Mucosa of stomach (tissue), 1 donor: ENCODE measurements around the gene POLR2I.
A peak's percentile ranks its signal among the peaks of the same experiment; 100 is the strongest.

Experiments
- H3K27me3 ChIP-seq: one replicate; pipeline ENCODE4 v1.7.0; 2013; ENCODE audit warnings: mild to moderate bottlenecking, low read length; ENCODE audit not compliant: control insufficient read depth, insufficient read depth
- H3K36me3 ChIP-seq: one replicate; pipeline ENCODE4 v1.7.0; 2013; ENCODE audit warnings: low read length; ENCODE audit not compliant: control insufficient read depth, insufficient read depth
- H3K4me1 ChIP-seq: one replicate; pipeline ENCODE4 v1.7.0; 2013; ENCODE audit warnings: mild to moderate bottlenecking, low read length; ENCODE audit not compliant: control insufficient read depth, insufficient read depth
- H3K4me3 ChIP-seq: one replicate; pipeline ENCODE4 v1.7.0; 2013; ENCODE audit warnings: low read length
- H3K9ac ChIP-seq: one replicate; pipeline ENCODE4 v1.7.0; 2013; ENCODE audit warnings: mild to moderate bottlenecking, low read length, moderate library complexity
- H3K9me3 ChIP-seq: one replicate; pipeline ENCODE4 v1.7.0; 2013; ENCODE audit warnings: mild to moderate bottlenecking, low read length, moderate library complexity; ENCODE audit not compliant: control insufficient read depth
- donor health status: Pancreatic carcinoma.

Gene POLR2I

DNA sequence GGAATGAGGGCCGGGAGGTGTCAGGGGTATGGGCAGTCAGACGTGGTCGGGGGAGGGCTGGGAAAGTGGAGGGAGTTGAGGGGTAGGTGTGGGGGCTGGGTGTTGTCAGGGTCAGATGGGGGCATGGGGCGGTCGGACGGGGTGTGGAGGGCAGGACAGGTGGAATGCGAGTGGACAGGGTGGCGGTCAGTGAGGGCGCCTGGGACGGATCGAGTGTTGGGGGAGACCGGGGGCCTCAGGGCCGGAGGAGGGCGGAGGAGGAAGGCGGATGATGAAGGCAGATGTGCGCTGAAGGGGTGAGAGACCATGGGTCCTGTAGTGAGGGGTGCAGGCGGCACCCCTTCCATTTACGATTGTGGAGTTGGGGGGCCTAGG is 6.3 kb upstream of the POLR2I start:
- Histone ChIP-seq H3K9ac (no peak overlapping the region), H3K9me3 (no peaks in the 10 kb centered on the region), H3K4me1 (peaks cover 5% of the 10 kb centered on the region), H3K36me3 (no peaks in the 10 kb centered on the region), H3K4me3 (no peak overlapping the region), H3K27me3 (no peaks in the 10 kb centered on the region)

DNA sequence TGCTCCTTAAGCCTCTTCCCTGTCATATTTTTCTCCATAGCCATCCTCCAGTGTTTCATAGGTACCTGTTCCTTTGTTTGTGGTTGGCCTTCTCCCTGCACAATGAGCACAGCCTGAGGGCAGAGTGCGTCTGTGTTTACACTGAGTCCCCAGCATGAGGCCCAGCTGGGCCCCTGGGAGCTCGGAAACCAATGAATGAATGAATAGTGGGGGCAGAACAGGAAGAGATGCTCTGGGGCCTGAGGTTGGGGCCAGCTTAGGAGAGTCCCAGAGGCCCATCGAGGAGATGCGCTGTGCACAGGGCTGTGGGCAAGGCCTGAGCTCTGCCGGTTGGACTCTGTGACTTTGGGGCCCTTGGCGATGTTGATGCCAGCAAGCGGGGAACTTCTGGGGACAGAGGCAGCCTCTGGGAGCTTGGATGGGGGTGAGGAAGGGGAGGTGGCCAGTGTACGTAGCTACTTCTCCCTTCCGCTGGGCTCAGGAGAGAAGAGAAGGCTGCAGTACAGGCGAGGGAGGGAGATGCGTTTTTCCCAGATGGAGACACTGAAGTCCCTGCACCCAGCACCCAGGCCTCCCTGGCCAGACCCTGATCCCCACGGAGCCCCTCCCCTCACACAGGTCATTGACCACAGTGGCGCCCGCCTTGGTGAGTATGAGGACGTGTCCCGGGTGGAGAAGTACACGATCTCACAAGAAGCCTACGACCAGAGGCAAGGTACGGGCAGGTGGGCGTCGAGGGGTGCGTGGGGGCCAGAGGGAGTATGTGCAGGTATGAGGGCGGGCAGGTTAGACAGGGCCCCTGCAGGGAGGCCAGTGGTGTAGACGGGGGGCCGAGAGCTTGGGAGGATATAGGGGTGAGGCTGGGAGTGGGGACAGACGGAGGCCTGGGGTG is 5.7 kb upstream of the POLR2I start:
- H3K9ac ChIP-seq = no peak overlapping the region
- H3K4me3 ChIP-seq = no peak overlapping the region
- H3K36me3 ChIP-seq = no peaks in the 10 kb centered on the region
- H3K4me1 ChIP-seq = peaks cover 7% of the 10 kb centered on the region
- no peaks in the 10 kb centered on the region for H3K27me3 ChIP-seq
- H3K9me3 ChIP-seq = no peaks in the 10 kb centered on the region

DNA sequence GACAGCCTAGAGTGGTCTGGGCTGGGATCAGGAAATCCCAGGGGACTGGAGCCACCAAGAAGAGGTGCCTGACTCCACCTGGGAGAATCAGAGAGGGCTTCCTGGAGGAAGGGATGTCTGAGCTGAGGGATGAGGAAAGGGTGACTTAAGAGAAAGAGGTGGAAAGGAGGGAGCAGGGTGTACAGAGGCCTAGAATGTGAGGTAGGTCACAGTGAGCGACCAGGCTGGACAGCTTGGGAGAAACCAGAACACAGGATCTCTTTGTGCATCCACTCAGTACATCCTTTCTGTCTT is 1.6 kb upstream of the POLR2I start:
- peak overlapping the region; percentile 56 for H3K9ac ChIP-seq
- no peaks in the 10 kb centered on the region for H3K27me3 ChIP-seq
- no peaks in the 10 kb centered on the region for H3K36me3 ChIP-seq
- peak overlapping the region; percentile 95 for H3K4me3 ChIP-seq
- H3K9me3 ChIP-seq = no peaks in the 10 kb centered on the region
- H3K4me1 ChIP-seq = peaks cover 14% of the 10 kb centered on the region

DNA sequence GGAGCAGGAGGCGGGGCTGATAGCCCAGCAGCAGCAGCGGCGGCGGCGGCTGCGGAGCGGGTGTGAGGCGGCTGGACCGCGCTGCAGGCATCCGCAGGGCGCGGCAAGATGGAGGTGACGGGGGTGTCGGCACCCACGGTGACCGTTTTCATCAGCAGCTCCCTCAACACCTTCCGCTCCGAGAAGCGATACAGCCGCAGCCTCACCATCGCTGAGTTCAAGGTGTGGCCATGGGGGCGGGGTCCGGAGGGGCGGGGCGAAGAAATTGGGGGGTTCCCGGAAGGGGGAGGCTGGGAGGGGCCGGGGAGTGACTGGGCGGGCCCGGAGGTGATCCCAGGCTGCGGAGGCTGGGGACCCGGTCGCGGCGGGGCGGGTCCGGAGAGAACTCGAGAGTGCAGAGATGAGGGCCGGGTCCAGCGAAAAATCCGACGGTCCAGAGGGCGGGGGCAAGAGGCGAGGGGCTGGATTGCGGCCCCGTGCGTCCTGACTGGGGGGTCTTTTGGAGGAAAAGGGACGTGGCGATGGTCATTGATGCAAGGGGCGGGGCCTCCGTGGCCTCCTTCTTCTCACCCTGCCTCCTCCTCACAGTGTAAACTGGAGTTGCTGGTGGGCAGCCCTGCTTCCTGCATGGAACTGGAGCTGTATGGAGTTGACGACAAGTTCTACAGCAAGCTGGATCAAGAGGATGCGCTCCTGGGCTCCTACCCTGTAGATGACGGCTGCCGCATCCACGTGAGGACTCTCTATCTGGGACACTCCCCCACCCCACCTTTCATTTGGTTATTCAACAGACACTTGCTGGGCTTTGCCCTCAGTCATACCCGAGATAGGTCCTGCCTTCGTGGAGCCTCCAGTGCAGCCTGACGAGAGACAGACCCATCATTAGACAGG is 1.0 kb upstream of the POLR2I start, which contains the start of gene TBCB:
TBCB (plus strand) TSS at position 16 of the 891 bp plus-strand sequence; CDS start at position 109, 93 bp downstream.
- Histone ChIP-seq H3K4me3 (peak within 1 kb of the TSS; percentile 95), H3K9me3 (no peaks in the 10 kb centered on the region), H3K9ac (peak within 1 kb of the TSS; percentile 85), H3K27me3 (no peaks in the 10 kb centered on the region), H3K36me3 (no peaks in the 10 kb centered on the region), H3K4me1 (peaks cover 14% of the 10 kb centered on the region)

DNA sequence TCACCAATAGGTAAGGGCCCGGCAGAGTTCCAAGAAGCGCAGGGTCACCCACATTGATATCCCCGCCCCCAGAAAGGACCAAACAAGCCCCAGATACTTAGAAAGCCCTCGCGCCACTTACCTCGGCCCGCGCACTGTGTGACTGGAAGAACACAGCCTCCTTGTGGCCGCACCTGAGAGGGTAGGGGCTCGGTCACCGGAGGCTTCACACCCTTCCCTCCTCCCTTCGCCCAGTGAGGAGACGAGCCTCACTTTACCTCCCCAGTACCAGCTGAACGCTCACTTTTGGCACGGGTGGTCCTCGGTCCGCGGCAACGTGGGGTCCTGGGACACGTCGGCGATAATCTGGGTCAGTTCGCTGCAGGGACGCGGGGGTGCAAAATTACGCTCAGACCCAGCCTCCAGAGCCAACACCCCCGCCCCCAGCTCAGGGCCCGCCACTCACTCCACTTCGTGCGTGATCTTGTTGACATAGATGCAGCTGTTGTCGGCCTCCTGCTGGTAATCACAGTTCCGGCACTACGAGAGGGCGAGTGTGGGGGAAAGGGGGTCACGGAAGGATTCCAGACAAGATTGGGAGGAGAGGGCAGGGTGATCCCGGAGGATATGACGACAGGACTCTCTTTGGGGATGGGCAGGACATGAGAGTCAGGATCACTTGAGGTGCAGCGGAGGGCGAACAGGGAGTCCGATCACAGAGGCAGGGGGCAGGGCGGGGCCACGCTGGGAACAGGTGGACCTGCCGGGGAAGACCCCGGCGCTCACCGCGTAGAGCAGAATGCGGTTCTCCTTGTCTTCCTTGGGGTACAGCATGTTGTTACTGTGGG is 568 bp downstream of the POLR2I start:
- Histone ChIP-seq H3K36me3 (no peaks in the 10 kb centered on the region), H3K27me3 (no peaks in the 10 kb centered on the region), H3K4me3 (peak overlapping the region; percentile 95), H3K4me1 (peaks cover 14% of the 10 kb centered on the region), H3K9ac (peak overlapping the region; percentile 85), H3K9me3 (no peaks in the 10 kb centered on the region)

DNA sequence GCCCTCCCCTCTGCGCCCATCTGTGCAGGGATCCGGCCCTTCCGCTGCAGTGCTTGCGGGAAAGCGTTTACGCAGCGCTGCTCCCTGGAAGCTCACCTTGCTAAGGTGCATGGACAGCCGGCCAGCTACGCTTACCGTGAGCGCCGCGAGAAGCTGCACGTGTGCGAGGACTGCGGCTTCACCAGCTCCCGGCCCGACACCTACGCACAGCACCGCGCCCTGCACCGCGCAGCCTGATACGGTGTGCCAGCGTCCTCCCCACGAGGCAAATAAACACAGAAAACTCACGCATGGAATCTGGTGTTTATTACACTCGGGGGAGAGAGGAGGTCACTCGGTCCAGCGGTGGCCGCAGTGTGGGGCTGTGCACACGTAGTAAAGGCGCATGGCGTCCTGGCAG is 1.2 kb downstream of the POLR2I start:
- H3K4me1 ChIP-seq = peaks cover 14% of the 10 kb centered on the region
- H3K9ac ChIP-seq = peak overlapping the region; percentile 85
- no peaks in the 10 kb centered on the region for H3K36me3 ChIP-seq
- no peaks in the 10 kb centered on the region for H3K9me3 ChIP-seq
- H3K4me3 ChIP-seq = no peak overlapping the region
- no peaks in the 10 kb centered on the region for H3K27me3 ChIP-seq

DNA sequence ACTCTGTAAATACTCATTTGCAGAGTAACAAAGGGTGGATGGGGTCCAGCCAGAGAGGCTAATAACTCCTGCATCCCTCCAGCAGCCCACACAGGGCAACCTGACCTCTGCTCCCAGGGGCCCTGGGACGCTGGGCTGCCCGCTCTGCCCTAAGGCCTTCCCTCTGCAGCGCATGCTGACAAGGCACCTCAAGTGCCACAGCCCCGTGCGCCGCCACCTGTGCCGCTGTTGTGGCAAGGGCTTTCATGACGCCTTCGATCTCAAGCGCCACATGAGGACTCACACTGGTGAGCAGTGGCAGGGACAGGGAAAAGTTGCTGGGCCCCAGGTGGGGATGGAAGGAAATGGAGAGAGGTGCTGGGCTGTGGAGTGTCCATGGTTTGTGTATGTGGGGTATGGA is 2.0 kb downstream of the POLR2I start:
- Histone ChIP-seq H3K9ac (no peak overlapping the region), H3K4me3 (no peak overlapping the region), H3K36me3 (no peaks in the 10 kb centered on the region), H3K4me1 (peaks cover 14% of the 10 kb centered on the region), H3K9me3 (no peaks in the 10 kb centered on the region), H3K27me3 (no peaks in the 10 kb centered on the region)

DNA sequence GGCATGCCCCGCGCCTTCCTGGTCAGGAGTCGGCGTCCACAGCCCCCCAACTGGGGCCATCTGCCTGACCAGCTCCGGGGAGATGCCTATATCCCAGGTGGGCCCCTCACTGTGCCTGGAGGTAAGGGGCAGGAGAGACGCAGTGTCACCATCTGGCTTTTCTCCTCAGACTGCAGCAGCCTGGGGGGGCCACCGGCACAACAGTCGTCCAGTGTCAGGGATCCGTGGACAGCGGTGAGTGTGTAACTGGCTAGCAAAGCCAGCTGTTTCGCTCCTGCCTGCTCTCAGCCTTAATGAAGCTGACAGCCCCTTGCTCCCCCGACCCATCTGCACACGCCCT is 3.5 kb downstream of the POLR2I start:
- no peaks in the 10 kb centered on the region for H3K27me3 ChIP-seq
- no peak overlapping the region for H3K9ac ChIP-seq
- no peak overlapping the region for H3K4me3 ChIP-seq
- no peaks in the 10 kb centered on the region for H3K9me3 ChIP-seq
- H3K36me3 ChIP-seq = no peaks in the 10 kb centered on the region
- H3K4me1 ChIP-seq = peaks cover 11% of the 10 kb centered on the region

DNA sequence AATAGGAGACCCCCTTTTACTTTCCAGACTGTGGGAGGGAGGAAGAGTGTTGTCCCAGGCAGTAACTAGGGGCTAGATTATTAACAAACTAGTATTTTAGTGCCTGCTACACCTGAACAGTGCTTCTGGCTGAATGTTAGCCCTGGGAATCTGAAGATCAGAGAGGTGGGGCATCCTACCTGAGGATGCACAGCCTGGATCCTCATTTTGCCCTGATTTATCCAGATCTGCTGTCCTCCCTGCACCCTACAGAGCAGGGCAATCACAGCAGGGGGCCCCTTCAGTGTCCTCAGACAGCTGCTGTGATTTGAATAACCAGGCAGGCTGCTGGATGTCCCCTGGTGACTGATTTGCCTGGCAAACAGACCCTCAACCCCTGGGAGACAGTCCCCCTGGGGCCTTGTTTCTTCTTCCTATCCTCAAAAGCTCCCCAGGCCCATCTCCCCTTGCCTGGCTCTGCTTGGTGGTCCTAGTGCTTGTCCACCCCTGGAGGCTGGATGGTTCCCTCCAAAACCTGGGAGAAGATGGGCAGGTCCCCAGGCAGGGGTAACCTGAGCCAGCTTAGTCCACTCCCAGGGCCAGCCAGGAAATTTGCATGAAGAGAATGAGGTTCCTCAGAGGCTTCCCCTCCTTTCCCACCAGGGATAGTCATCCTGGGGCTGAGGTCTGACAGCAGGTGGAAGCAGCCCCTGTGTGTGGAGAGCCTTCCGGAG is 4.0 kb downstream of the POLR2I start, which contains the start of gene OVOL3:
OVOL3 (plus strand) TSS at position 657 of the 713 bp plus-strand sequence. CDS start 60 bp downstream, outside the sequence.
- Histone ChIP-seq H3K4me1 (peaks cover 7% of the 10 kb centered on the region), H3K9ac (no peak within 1 kb of the TSS), H3K36me3 (no peaks in the 10 kb centered on the region), H3K27me3 (no peaks in the 10 kb centered on the region), H3K4me3 (no peak within 1 kb of the TSS), H3K9me3 (no peaks in the 10 kb centered on the region)

DNA sequence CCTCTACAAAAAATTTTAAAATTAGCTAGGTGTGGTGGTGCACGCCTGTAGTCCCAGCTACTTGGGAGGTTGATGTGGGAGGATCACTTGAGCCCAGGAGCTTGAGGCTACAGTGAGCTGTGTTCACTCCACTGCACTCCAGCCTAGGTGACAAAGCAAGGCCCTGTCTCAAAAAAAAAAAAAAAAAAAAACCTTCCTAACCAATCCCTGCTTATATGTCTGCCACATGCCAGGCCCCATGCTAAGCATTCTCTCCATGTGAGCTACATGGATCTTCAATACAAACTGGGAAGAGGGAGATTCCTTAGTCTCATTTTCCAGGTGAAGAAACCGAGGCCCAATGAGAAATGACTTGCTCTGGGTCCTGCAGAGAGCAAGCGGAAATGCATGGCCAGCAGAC is 6.0 kb downstream of the POLR2I start:
- no peaks in the 10 kb centered on the region for H3K36me3 ChIP-seq

DNA sequence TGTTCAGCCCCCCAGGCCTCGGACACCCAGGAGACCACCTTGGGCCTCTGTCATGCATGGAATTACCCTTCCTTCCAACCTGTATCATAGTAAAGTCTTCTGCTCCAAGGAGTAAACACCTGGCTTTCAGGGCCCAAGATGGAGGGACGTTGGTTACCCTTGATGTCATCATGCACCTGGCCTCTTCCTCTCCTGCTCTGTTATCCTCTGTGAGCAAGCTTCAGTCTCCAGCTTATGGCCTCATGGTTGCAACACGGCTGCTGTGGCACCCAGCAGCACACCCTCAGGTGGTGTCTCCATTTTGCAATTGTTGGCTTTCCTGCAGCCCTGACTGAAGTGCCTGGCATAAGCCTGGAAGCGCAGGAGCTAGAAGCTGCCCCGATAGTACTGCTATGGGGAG is 7.7 kb downstream of the POLR2I start:
- H3K36me3 ChIP-seq = no peaks in the 10 kb centered on the region
- no peak overlapping the region for H3K4me3 ChIP-seq
- no peaks in the 10 kb centered on the region for H3K27me3 ChIP-seq
- H3K9me3 ChIP-seq = no peaks in the 10 kb centered on the region
- H3K9ac ChIP-seq = no peak overlapping the region
- no peaks in the 10 kb centered on the region for H3K4me1 ChIP-seq

More for the DNA sequence above, 6.0 kb downstream of the POLR2I start:
- no peaks in the 10 kb centered on the region for H3K27me3 ChIP-seq
- H3K4me3 ChIP-seq = no peak overlapping the region
- H3K9me3 ChIP-seq = no peaks in the 10 kb centered on the region
- no peak overlapping the region for H3K9ac ChIP-seq
- H3K4me1 ChIP-seq = peaks cover 2% of the 10 kb centered on the region
